Anterior cingulate cortex (tissue), 58 donors: ENCODE measurements around the gene RNF224.

Source experiments
- DNase-seq, 58 donors: peaks; one replicate each; lab custom pipeline; 2025; lab: John Stamatoyannopoulos, UW

Gene RNF224

DNA sequence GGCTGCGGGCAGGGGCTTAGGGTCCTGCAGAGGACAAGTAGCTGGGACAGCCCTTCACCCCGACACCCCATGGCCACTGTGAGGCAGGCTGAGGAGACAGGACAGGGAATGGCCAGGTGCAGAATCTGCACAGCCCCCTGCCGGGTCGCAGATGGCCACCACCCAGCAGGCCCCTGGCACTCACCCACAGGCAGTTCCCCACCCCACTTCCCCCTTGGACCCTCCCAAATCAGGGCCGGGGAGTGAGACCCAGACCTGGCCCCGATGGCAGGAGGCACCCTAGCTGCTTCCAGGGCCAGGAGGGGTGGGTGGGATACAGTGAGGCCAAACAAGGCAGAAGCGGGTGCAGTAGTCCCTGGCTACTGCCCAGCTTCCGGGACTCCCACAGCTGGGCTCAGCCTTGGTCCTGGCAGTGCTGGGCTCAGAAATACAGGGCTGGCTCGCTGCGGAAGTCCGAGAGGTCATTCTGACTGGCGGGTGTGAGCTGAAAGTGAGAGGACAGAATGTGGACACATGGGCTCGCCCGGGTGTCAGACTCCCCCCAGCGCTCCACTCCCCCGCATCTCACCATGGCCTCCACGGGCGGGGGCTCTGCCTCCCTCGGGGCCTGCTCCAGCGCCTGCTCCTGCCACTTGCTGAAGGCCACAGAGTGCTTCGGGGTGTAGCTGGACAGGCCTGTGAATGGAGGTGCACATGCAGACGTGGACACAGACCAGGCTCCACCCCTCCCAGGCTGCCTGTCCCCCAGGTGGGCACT is 35.4 kb upstream of the RNF224 start:
- peak in 48 of 58 donors; percentile 8 to 87 (median 58) for DNase-seq

- DNase-seq, result no peak
These were observed 34.9 kb upstream of the RNF224 start for GRCh38 chr9:137192448-137192780.

GRCh38 chr9:137192859-137193258 is 34.4 kb upstream of the RNF224 start:
- no peak for DNase-seq

DNA sequence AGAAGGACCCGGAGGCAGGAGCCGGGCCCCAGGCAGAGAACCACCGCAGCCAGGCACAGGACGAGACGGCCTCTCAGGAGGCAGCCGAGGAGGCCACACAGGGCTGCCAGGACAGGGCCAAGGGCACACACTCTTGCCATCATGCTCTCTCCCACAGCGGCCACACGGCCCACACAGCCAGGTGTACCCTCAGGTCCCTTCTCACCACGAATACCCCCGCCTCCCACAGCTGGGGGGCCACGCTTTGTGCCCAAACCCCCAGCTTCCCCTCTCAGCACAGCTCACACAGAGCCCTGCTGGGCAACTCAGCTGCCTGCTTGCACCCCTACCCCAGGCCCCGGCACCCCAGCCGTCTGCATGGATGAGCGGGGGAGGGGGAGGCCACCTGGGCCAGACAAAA is 33.5 kb upstream of the RNF224 start:
- DNase-seq, result no peak

DNA sequence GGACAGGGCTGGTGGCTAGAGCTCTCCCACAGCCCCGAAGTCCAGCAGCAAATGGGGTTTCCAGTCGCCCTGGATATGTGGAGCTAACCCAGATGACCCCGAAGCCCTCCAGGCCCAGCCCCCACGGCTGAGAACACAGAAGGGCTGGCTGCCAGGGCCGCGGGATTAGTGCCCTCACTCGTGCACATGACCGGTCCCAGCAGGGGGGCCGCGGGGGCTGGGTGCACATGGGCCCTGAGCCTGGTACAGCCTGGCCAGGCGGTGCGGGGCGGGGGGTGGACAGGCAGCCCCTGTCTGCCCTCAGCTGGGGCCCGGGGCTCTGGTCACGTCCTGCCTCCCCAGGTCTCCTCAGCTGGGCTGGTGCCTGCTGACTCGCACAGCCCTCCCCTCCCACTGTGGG is 32.9 kb upstream of the RNF224 start:
- peak in 55 of 58 donors; percentile 22 to 97 (median 82) for DNase-seq

DNA sequence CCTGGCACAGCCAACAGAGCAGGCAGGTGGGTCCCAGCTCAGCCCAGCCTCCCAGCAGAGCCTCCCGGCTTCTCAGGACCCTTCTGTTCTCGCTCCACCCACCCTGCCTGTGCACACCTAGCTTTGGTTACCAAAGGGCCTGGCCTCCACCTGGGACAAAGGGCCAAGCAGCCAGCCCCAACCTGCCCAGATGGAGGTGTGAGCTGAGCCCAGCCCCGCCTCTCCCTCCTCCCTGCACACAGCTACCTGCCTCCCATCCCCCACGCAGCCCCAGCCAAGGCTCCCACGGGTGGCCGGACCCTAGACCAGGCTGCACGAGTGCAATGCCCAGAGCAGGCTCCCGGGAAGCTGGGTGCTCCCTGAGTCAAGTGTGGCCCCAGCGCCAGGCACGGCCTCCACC is 32.4 kb upstream of the RNF224 start:
- DNase-seq, result peak in 2 of 58 donors; percentile 49 to 58

GRCh38 chr9:137195525-137196220 is 31.6 kb upstream of the RNF224 start:
- DNase-seq, result peak in 1 of 58 donors; percentile 24

GRCh38 chr9:137198051-137198901 is 29.0 kb upstream of the RNF224 start:
- DNase-seq, result peak in 4 of 58 donors; percentile 7 to 57 (median 38)

GRCh38 chr9:137198902-137199283 is 28.4 kb upstream of the RNF224 start:
- DNase-seq, result no peak

- no peak for DNase-seq
These were observed 27.7 kb upstream of the RNF224 start for GRCh38 chr9:137199411-137200121.

DNA sequence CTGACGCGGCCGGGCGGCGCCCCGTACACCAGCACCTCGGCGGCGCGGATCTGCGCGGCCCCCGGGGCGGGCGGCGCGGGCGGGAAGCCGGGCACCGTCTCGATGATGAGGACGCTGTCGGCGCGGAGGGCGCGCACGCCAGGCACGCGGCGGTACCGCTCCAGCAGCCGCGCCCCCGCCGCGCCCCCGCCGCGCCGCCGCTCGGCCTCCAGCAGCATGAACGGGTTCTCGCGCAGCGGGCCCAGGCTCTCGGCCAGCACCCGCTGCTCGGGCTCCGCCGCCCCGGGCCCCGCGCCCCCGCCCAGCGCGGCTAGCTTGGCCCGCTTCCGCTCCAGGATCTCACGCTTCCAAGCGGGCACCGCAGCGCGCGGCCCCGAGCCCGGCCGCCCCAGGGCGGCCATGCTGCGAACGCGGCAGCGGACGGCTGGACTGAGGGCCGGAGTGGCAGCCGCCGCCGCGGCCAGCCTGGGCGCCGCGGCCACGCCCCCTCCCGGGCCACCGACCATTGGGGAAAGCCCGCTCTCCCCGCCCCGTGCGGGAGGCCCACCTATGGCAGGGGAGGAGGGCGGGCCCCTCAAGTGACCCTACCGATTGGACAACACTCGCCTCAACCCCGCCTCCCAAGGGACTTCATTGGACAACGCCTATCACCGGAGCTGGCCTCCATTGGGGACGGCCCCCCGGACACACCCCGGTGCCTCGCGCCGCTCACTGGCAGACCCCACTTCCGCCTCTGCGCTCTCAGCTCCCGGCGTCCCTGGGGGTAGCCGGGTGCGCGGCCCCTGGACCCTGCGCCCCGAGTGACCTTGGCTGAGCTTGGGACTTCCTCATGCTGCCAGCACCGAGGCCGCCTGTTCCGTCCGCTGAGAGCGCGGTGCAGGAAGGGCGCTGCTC is 26.7 kb upstream of the RNF224 start, which contains the start of gene TPRN:
TPRN (minus strand) TSS at position 431 of the 894 bp plus-strand sequence; CDS start at position 401, 30 bp downstream.
- peak; percentile 70 to 99 (median 98) for DNase-seq

DNA sequence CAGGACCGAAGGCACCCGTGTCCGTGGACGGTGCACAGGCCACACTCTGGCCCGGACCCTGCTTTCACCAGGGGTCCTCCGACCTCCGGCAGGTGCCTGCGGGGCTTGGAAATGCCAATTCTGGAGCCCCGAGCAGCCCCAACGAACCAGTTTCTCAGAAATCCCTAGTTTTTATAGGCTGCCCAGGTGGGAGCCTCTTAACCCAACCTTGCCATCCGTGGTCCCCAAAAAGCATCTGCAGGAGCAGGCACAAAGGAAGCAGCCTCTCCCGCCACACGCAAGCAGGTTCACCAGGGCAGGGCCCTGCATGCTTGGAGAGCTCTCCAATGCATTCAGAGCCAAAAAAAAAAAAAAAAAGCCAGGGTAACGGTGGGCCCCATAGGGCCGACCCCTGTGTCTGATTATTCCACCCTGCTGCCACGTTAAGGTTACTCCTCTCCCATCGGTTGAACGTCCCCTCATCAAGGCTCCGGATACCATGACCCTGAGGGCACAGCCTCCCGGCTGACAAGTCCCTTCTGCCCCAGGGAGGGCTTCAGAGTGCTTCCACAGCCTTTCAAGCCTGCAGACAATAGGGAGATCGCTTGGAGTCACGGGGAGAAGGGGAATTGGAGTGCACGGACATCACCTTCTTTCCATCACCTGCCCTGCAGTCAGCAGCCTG is 26.0 kb upstream of the RNF224 start:
- DNase-seq, result no peak

DNA sequence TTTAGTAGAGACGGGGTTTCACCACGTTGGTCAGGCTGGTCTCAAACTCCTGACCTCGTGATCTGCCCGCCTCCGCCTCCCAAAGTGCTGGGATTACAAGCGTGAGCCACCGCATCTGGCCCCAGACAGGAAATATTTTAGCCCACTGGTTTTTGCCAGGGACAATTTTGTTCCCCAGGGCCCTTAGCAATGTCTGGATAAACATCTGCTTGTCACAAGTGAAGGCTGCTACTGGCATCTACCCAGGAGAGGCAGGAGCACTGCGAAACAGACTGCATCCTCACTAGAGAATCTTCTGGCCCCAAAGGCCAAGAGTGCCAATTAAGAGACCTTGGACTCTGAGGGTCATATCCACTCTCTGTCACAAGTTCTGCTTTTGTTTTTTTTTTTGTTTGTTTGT is 24.3 kb upstream of the RNF224 start:
- no peak for DNase-seq

- DNase-seq, result no peak
These were observed 22.6 kb upstream of the RNF224 start for GRCh38 chr9:137204731-137205125.

GRCh38 chr9:137205126-137206069 is 21.9 kb upstream of the RNF224 start, which contains the start of the genes NDOR1 and TMEM203:
Gene NDOR1, plus strand, starts transcription at chr9:137205700. Its CDS starts 78 bp downstream, at chr9:137205778.
Gene TMEM203, minus strand, starts transcription at chr9:137205648. Its CDS starts 234 bp downstream, at chr9:137205414.
- peak in 57 of 58 donors; percentile 63 to 97 (median 86) for DNase-seq

- DNase-seq, result no peak
These were observed 20.7 kb upstream of the RNF224 start for GRCh38 chr9:137206602-137207001.

DNA sequence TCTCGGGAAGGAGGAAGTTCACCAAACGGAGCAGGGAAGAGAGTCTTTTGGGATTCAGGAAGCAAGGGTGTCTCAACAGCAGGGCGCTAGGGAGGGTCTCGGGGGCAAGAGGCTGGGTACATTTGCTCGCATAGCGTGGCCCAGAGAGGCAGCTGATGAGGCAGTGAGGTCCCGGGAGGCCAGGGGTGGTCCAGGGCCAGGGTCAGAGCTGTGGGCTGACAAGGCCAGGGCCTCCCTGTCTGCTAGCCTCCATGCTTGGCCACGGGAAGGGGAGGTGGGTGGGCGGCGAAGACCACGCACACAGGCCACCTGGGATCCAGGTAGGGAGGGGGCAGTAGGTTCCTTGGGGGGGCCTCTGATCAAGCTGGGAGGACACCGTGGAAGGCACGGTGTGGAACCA is 15.8 kb upstream of the RNF224 start:
- no peak for DNase-seq
